Mononuclear cell (primary cell): Measurements from ENCODE around the gene CDSN. TPM values are rescaled to one million over a fixed set of nuclear protein-coding genes. Genes with fewer than 3 reads are reported as not detected.

Experiments used
- H3K27me3 ChIP-seq: 2 replicates; pipeline ENCODE4 v1.6.0; 2011; ENCODE audit warnings: low read length, control low read depth; ENCODE audit not compliant: insufficient read depth
- H3K4me1 ChIP-seq: 2 replicates; pipeline ENCODE4 v1.5.1; 2011; ENCODE audit warnings: mild to moderate bottlenecking, low read length, control low read depth; ENCODE audit not compliant: insufficient read depth
- H3K4me3 ChIP-seq: 2 replicates; pipeline ENCODE4 v1.5.1; 2011; ENCODE audit warnings: mild to moderate bottlenecking, low read length, moderate library complexity
- H3K9me3 ChIP-seq: 2 replicates; pipeline ENCODE4 v1.5.1; 2011; ENCODE audit warnings: low read depth, mild to moderate bottlenecking, control low read depth, low read length
- total RNA-seq: library from RNA; depleted of rRNA; stranded (reverse); fragments of >200 nt; gene quantifications from one replicate; pipeline ENCODE4 v1.2.3, GENCODE V29; 2012

The CDSN gene
- total RNA-seq, 1 donor: not detected

DNA sequence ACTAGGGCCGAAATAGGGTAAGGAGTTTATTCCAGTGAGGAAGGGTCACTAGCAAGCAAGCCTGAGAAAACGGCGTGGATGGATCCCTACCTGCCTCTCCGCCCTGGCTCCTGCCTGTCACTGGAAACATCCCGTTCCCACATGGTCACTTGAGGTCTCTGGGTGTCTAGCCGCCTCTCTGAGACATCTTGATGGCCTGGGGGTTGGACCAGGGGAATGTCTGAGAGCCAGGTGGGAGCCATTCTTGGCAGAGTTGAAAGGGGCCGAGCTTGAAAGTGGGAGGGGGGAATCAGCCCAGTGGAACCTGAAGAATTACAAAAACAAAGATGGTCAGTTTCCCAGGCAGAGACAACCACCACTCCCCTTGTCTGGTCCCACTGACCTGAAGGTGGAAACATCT, 36.4 kb upstream of the CDSN start:
- no peak overlapping the region for H3K4me3 ChIP-seq
- H3K4me1 ChIP-seq: peaks cover 18% of the 10 kb centered on the region
- no peaks in the 10 kb centered on the region for H3K27me3 ChIP-seq

DNA sequence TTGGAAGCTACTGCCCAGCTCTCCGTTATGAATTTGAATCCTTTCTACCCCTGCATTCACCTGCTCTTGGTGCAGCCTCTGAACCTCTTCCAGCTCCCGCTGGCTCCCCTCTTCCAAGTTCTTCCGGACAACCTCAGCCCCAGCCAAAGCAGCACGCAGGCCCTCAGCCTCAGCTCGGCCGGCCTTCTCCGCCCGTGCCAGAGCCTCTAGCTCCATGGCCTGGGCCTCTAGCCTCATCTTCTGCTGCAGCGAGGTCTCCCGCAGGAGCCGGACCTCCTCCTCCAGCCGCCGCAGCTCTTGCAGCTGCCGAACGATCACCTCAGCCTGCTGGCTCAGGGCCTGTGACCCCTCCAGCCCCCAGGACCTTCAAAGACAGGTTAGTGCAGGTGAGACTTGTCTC, 34.2 kb upstream of the CDSN start:
- H3K4me1 ChIP-seq: peaks cover 14% of the 10 kb centered on the region
- H3K9me3 ChIP-seq: no peaks in the 10 kb centered on the region
- no peaks in the 10 kb centered on the region for H3K27me3 ChIP-seq
- H3K4me3 ChIP-seq: no peak overlapping the region

More for the DNA sequence above, 36.4 kb upstream of the CDSN start:
- H3K9me3 ChIP-seq: no peaks in the 10 kb centered on the region

DNA sequence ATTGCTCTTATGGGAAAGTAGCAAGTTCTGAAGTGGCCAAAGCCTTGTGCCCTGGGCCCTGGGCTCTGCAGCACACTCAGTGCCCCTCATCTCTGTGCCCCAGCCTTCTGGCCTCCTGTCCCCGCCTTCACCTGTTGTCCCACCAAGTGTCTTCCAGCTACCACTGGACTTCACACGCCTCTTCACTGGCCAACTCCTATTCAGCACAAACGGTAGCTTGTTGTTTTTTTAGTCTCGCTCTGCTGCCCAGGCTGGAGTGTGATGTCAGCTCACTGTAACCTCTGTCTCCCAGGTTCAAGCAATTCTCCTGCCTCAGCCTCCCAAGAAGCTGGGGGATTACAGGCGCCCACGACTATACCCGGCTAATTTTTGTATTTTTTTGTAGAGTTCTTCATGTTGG, 32.5 kb upstream of the CDSN start:
- H3K27me3 ChIP-seq: no peaks in the 10 kb centered on the region
- H3K4me1 ChIP-seq: peaks cover 5% of the 10 kb centered on the region
- H3K9me3 ChIP-seq: no peaks in the 10 kb centered on the region
- no peak overlapping the region for H3K4me3 ChIP-seq

DNA sequence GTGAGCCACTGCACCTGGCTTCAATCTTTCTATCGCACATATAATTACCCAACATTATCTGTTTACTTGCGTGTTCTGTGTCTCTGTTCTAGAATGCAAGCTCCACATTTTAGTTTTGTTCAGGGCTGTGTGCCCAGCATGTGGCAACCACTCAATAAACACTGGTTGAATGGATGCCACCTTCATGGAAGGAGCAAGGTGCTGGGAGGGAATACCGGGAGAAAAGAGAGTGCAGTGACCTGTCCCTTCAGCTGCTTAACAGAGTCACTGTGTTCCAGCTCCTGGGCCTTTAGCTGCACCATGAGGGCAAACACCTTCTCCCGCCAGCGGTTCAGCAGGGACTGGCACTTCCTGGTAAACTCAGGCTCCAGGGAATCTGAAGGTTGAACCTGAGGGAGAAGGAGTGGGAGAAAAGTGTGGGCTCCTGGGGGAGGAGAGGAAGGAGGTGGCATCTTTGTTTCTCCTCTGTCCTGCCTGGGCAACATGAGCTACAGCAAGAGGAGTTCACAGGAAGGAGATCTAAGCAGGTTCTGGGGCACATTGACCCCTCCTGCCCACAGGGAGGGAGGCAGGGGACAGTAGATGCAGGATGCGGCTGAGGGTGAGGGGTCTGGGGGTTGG, 29.7 kb upstream of the CDSN start:
- Histone ChIP-seq H3K4me1 (no peaks in the 10 kb centered on the region), H3K4me3 (no peak overlapping the region), H3K9me3 (no peaks in the 10 kb centered on the region), H3K27me3 (no peaks in the 10 kb centered on the region)

DNA sequence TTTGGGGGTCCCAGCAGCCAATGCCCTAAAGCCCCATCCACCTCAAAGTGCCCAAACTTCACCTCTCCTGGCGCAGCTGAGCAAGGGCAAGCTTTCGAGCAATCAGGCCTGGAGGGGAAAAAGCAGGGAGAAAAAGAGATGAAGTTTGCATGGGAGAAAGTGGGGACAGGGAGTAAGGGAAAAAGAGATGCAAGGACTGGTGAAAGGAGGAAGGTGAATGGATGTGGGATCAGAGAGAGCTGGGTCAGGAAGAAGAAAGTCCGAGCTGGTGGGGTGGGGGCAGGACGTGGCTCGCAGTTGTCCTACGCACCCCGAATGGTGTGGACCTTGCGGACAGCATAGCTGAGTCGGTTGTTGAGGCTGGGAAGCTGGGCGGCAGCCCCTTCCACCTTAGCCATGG, 25.1 kb upstream of the CDSN start:
- no peaks in the 10 kb centered on the region for H3K27me3 ChIP-seq
- no peaks in the 10 kb centered on the region for H3K4me1 ChIP-seq
- H3K9me3 ChIP-seq: no peaks in the 10 kb centered on the region
- no peak overlapping the region for H3K4me3 ChIP-seq

DNA sequence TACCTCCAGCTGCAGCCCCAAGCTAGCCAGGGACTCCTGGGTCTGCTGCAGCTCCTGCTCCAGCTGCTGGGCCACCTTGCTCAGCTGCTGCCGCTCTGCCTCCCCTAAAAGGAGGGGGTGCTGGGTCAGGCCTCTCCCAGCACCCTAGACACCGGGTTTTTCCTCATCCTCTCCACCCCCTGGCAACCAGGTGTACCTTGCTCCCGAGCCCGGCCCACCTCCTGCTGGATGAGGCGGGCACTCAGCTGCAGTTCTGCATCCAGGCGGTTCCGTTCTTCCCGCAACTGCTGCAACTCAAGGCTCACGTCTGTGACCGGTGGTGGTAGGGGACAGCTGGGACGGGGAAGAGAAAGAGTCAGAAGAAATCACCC, 24.7 kb upstream of the CDSN start:
- Histone ChIP-seq H3K4me3 (no peak overlapping the region), H3K27me3 (no peaks in the 10 kb centered on the region), H3K9me3 (no peaks in the 10 kb centered on the region), H3K4me1 (no peaks in the 10 kb centered on the region)

DNA sequence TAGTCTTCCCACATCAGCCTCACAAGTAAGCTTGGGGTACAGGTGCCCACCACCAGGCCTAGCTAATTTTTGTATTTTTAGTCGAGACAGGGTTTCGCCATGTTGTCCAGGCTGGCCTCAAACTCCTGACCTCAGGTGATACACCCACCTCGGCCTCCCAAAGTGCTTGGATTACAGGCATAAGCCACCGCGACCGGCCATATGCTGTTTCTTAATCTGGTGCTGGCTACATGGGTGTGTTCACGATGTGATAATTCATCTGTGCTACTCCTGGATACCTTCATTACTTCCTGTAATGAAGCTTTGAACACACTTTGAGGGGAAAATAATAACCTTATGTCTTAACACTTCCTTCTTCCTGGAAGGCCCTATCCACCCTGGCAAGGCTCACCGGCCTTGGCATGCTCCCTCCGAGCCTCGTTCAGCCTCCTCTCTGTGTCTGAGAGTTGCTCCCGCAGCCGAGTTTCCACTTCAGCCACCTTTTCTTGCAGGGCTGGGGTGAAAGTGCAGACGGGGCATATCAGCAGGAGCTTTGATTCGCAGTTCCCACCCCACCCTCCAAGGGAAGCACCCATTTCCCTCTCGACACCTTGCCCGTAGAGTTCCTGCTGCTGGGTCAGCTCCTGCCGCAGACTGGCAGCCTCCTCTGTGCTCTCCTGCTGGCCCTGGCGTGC, 24.2 kb upstream of the CDSN start:
- Histone ChIP-seq H3K4me3 (no peak overlapping the region), H3K9me3 (no peaks in the 10 kb centered on the region), H3K27me3 (no peaks in the 10 kb centered on the region), H3K4me1 (no peaks in the 10 kb centered on the region)

DNA sequence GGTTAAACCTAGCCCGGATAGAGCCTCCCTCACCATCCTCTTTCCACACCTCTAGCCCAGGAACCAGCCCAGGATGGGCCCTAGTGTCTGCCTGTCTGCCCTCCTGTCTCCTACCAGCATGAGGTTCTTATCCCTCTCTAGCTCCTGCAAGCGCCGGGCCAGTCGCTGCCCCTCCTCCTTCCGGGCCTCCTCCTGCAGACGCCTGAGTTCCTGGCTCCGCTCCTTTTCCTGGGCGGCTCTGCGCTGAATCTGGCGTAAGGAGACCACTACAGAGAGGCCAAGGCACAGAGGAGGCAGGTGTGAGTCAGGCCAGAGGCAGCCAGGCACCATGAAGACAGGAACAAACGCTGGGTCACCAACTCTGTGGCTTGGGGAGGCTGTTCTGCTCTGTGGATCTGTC, 22.9 kb upstream of the CDSN start:
- no peaks in the 10 kb centered on the region for H3K4me1 ChIP-seq
- H3K27me3 ChIP-seq: no peaks in the 10 kb centered on the region
- no peak overlapping the region for H3K4me3 ChIP-seq
- H3K9me3 ChIP-seq: no peaks in the 10 kb centered on the region

DNA sequence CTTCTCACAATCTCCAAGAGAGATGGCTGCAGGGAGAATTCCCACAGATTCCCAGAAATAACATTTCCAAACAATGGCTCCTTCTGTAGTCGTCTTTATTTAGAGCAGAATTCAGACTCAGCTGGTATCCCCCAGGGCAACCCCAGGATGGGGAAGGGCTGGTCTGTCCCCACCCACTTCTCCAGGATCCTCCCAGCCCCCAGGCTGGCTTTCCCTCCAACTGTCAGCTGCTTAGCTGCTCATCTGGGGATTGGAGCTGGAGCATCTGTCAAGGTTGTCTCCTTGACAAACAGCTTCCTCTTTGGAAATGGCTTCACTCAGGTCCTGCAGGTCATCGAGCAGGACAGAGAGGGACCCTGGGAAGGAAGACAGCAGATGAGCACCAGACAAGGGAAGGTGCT, 22.1 kb upstream of the CDSN start:
- H3K4me1 ChIP-seq: peaks cover 5% of the 10 kb centered on the region
- no peaks in the 10 kb centered on the region for H3K9me3 ChIP-seq
- H3K27me3 ChIP-seq: no peaks in the 10 kb centered on the region
- no peak overlapping the region for H3K4me3 ChIP-seq

DNA sequence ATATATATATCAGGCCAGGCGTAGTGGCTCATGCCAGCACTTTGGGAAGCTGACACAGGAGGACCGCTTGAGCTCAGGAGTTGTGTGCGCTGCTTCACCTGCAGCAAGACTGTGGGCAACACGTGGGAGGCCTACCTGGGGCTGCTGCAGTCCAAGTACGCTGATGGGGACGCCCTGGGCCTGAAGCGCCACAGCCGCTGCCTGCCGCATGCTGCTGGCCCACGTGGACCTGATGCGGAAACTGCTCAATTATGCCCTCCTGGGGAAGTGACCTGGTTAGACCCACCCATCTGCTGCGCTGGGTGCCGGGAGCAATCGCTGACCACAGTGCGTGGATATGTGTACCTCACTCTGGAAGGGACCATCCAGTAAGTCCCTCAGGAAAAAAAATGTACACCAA, 20.4 kb upstream of the CDSN start:
- Histone ChIP-seq H3K9me3 (no peaks in the 10 kb centered on the region), H3K4me1 (peaks cover 5% of the 10 kb centered on the region), H3K27me3 (no peaks in the 10 kb centered on the region), H3K4me3 (no peak overlapping the region)

DNA sequence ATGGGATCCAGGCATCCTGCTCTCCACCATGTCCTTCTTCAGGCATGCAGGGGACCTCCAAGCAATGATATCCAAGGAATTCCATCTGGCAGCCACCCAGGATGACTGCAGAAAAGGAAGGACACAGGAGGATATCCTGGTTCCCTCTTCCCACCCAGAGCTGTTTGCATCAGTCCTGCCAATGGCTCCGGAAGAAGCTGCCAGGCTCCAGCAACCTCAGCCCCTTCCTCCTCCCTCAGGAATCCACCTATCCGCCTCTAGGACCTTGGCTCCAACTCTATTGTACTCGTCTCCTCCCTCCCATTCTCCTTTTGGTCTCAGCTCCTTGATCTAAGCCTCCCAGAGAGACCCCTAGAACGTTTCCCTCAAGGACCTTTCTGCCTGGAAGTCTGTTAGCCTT, 19.4 kb upstream of the CDSN start:
- Histone ChIP-seq H3K4me3 (no peak overlapping the region), H3K9me3 (no peaks in the 10 kb centered on the region), H3K4me1 (peaks cover 5% of the 10 kb centered on the region), H3K27me3 (no peaks in the 10 kb centered on the region)

DNA sequence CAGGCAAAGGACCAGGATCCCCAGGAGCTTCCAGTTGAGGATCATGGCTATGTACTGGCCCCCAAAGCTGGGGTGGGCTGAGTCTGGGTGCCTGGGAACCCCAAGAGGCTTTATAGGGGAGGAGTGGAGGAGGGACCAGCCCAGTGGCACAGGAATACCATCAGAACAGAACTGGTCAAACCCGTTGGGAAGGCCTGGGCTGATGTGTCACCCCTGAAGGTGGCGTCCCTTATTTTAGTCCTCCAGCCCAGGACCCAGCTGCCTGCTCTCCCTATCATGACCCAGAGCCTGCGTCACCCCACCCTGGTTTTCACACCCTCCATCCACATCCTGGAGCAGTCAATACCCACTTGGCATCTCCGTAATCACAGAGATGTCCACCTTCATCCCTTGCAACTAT, 18.7 kb upstream of the CDSN start, which contains the start of gene PSORS1C2:
Gene PSORS1C2, minus strand, starts transcription at position 85 of the 400 bp plus-strand sequence. Its CDS starts 40 bp downstream, at position 45.
- H3K27me3 ChIP-seq: no peaks in the 10 kb centered on the region
- H3K4me3 ChIP-seq: no peak within 1 kb of the TSS
- peaks cover 5% of the 10 kb centered on the region for H3K4me1 ChIP-seq
- H3K9me3 ChIP-seq: no peaks in the 10 kb centered on the region

DNA sequence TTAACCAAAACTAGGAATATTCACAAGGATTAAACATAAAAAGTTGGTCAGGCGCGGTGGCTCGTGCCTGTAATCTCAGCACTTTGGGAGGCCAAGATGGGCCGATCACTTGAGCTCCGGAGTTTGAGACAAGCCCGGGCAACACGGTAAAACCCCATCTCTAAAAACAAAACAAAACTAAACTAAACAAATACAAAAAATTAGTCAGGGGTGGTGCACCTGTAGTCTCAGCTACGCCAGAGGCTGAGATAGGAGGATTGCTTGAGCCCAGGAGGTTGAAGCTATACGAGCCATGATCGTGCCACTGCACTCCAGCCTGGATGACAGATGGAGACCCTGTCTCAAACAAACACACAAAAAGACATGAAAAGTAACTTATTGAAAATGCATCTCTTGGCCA, 15.5 kb upstream of the CDSN start:
- Histone ChIP-seq H3K9me3 (no peaks in the 10 kb centered on the region), H3K27me3 (no peaks in the 10 kb centered on the region), H3K4me3 (no peak overlapping the region), H3K4me1 (peaks cover 5% of the 10 kb centered on the region)

DNA sequence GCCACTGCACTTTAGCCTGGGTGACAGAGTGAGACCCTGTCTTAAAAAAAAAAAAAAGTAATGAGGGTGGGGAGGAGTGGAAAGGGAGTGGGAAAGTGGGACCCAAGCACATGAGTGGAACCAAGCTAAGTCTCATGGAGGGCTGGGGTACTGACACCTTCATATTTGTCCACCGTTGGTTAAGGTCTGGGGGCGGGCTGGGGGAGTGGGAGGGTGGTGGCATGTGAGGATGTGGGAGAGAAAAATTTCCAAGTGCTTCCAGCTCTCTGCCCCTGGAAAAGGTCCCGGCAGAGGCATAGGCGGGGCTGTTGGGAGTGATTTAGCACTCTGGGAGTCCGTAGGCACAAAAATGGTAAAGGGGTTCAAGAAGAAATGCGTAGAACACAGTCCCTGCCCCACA, 12.6 kb upstream of the CDSN start:
- Histone ChIP-seq H3K4me1 (peaks cover 3% of the 10 kb centered on the region), H3K9me3 (no peaks in the 10 kb centered on the region), H3K27me3 (no peaks in the 10 kb centered on the region), H3K4me3 (no peak overlapping the region)

DNA sequence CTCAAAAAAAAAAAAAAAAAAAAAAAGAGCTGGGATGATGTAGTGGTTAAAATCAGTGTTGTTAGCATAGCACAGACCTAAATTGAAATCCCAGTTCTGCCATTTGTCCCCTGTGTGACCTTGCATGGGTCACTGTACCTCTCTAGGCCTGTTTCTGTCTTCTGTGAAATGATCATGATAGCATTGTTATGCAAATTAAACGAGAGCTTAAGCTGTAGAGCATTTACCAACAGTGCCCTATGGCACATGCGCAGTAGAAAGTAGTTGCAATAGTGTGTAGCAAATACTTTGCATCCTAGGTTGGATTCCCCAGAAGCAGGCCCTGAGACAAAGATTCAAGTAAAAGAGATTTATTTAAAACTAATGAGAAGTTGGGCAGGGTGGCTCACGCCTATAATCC, 11.3 kb upstream of the CDSN start:
- Histone ChIP-seq H3K9me3 (no peaks in the 10 kb centered on the region), H3K4me3 (no peak overlapping the region), H3K27me3 (no peaks in the 10 kb centered on the region), H3K4me1 (no peaks in the 10 kb centered on the region)

DNA sequence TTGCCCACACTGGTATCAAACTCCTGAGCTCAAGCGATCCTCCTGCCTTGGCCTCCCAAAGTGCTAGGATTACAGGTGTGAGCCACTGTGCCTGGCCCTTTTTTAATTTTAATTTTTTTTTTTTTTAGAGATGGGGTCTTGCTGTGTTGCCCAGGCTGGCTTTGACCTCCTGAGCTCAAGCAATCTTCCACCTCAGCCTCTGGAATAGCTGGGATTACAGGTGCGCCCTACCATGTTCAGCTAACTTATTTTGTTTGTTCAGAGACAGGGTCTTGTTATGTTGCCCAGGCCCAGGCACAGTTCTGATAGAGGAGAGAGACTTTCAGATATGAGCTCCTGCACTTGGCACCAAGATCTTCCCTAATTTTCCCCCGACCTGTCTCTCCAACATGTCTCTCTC, 10.5 kb upstream of the CDSN start:
- no peaks in the 10 kb centered on the region for H3K9me3 ChIP-seq
- no peaks in the 10 kb centered on the region for H3K27me3 ChIP-seq
- H3K4me3 ChIP-seq: no peak overlapping the region
- H3K4me1 ChIP-seq: no peaks in the 10 kb centered on the region
